Stomach (tissue), 9 donors: Measurements from ENCODE around the gene PLEKHA6. TPM values are rescaled to one million over a fixed set of nuclear protein-coding genes. Genes with fewer than 3 reads are reported as not detected.
A peak's percentile ranks its signal among the peaks of the same experiment; 100 is the strongest.

Experiments used
- DNase-seq, 2 donors: peaks; one replicate each; pipeline versions ENCODE4 v3.0.0 to v3.0.0-alpha.2; 2013 to 2019
- H3K27ac ChIP-seq, 5 donors: fragments of 200-600 bp in 4 of 5; sonication (generic) in 4 of 5; one replicate each; pipeline ENCODE4 v1.5.1; 2013 to 2019; ENCODE audit warnings: mild to moderate bottlenecking in 1 of 5, moderate library complexity in 1 of 5
- H3K27me3 ChIP-seq, 3 donors: fragments of 200-600 bp; sonication (generic); one replicate each; pipeline ENCODE4 v1.5.1; 2017 to 2019; ENCODE audit warnings: mixed run types in 1 of 3
- H3K36me3 ChIP-seq, 4 donors: fragments of 200-600 bp; sonication (generic); 1 replicate in 3 of 4; 2 replicates in 1 of 4; pipeline ENCODE4 v1.5.1; 2016 to 2019
- H3K4me1 ChIP-seq, 4 donors: fragments of 200-600 bp; sonication (generic); one replicate each; pipeline ENCODE4 v1.5.1; 2016 to 2019
- H3K4me3 ChIP-seq, 4 donors: fragments of 200-600 bp; sonication (generic) in 3 of 4; one replicate each; pipeline ENCODE4 v1.5.1; 2016 to 2019; ENCODE audit warnings: mild to moderate bottlenecking in 1 of 4
- H3K9me3 ChIP-seq, 4 donors: fragments of 200-600 bp; sonication (generic); one replicate each; pipeline ENCODE4 v1.5.1; 2016 to 2019
- CTCF ChIP-seq, 7 experiments: fragments of 450-650 bp in 4 of 7; fragments of 200-600 bp in 3 of 7; sonication (generic) in 3 of 7; IDR thresholded peaks; one replicate each; pipeline ENCODE4 v1.5.1; 2016 to 2019; ENCODE audit warnings: antibody characterized with exemption in 7 of 7, control low read depth in 2 of 7, mild to moderate bottlenecking in 1 of 7
- EP300 ChIP-seq: sonication (generic); formaldehyde crosslinking; IDR thresholded peaks from one replicate; pipeline ENCODE4 v1.6.1; 2017; ENCODE audit warnings: antibody characterized with exemption
- POLR2A ChIP-seq, 4 donors: fragments of 450-650 bp; IDR thresholded peaks; one replicate each; pipeline ENCODE4 v1.6.1; 2016; ENCODE audit warnings: antibody characterized with exemption in 4 of 4, control low read depth in 2 of 4, mild to moderate bottlenecking in 1 of 4, moderate library complexity in 1 of 4
- POLR2AphosphoS5 ChIP-seq, 3 donors: sonication (generic); formaldehyde crosslinking; IDR thresholded peaks; one replicate each; pipeline ENCODE4 v1.6.1; 2016; ENCODE audit warnings: antibody characterized with exemption in 3 of 3
- WGBS, 5 donors: extraction: QIAGEN DNeasy Blood & Tissue Kit in 3 of 5; methylation state at CpG; one replicate each; pipeline versions ENCODE4 v1.1.5 to v1.1.7; 2013 to 2018; 5-methylcytosine and 5-hydroxymethylcytosine counted together
- intact Hi-C: fragments of 100-400 bp; cut with DNase I; formaldehyde crosslinking; loops from one replicate; pipeline ENCODE4 v1.15.1; 2023; ENCODE audit warnings: low total_unique reads
- polyA plus RNA-seq, 3 donors: library from polyadenylated mRNA; stranded (reverse); fragments of 200-250 nt; gene quantifications; one replicate each; pipeline ENCODE4 v1.2.3, GENCODE V29; 2013
- total RNA-seq, 5 donors: library from RNA; depleted of rRNA; stranded (reverse); fragments of >200 nt; gene quantifications; one replicate each; pipeline versions ENCODE4 v1.1.0 to v1.2.3, GENCODE V29; 2014 to 2016
- donor health status: healthy with polysubstance abuse.
- donor health status: Bipolar disorder and iron deficiency.
- donor health status: healthy.

Gene PLEKHA6
- total and polyA plus RNA-seq, 8 donors, result 6.4 to 97.9 (median 34.8) TPM

- WGBS, 5 donors, result 50 to 61% (median 52%) methylated on average over 5 to 7 of the region's 7 CpGs
- H3K4me3 ChIP-seq, result no peak overlapping the region
- DNase-seq, result peak; percentile 62 to 66
- no peaks in the 10 kb centered on the region for H3K36me3 ChIP-seq
- H3K4me1 ChIP-seq, result peaks cover 8 to 39% (median 23%) of the 10 kb centered on the region in 4 donors
- H3K27ac ChIP-seq, result peak overlapping the region in 2 of 5 donors; percentile 14 to 20
- TF ChIP-seq POLR2A (IDR thresholded peaks at IDR 0.05) (no peak), POLR2AphosphoS5 (IDR thresholded peaks at IDR 0.05) (peak in 1 of 3 donors; percentile 32)
- no peaks in the 10 kb centered on the region for H3K27me3 ChIP-seq
- H3K9me3 ChIP-seq, result no peaks in the 10 kb centered on the region
- intact Hi-C loops, result no loop called here
These were observed 25.1 kb upstream of the PLEKHA6 start for GRCh38 chr1:204384636-204385352.

- Histone ChIP-seq H3K4me1 (peaks cover 11 to 47% (median 27%) of the 10 kb centered on the region in 4 donors), H3K27ac (peak overlapping the region in 3 of 5 donors; percentile 33 to 41 (median 40)), H3K9me3 (no peaks in the 10 kb centered on the region), H3K36me3 (no peaks in the 10 kb centered on the region), H3K4me3 (no peak overlapping the region), H3K27me3 (peaks cover 0 to 8% (median 0%) of the 10 kb centered on the region in 3 donors)
- WGBS, 5 donors, result 57 to 72% (median 62%) methylated on average over 5 of the region's 5 CpGs
- intact Hi-C loops, result no loop called here
- DNase-seq, result no peak
- TF ChIP-seq EP300 (no peak), POLR2AphosphoS5 (IDR thresholded peaks at IDR 0.05) (peak in 2 of 3 donors; percentile 29 to 41)
These were observed 23.6 kb upstream of the PLEKHA6 start for GRCh38 chr1:204383163-204383904.

DNA sequence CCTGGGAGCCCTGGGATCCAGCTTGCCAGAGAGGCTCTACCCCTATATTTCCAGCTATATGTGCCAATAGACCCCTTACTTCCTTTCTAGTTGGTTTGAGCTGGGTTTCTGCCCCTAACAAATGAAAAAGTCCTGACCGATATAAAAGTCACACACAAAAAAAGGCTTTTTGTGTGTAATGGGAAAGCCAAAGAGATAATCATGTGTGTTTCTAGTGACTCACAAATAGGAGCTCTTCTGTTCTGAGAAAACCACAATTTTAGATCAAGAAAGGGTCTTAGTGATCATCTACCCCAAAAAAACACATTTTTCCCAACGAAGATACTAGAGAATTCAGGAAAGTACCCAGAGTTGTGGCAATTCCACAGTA lies 23.0 kb upstream of the PLEKHA6 start:
- Histone ChIP-seq H3K27ac (peak overlapping the region in 4 of 5 donors; percentile 33 to 49 (median 40)), H3K27me3 (peaks cover 0 to 12% (median 4%) of the 10 kb centered on the region in 3 donors), H3K4me1 (peaks cover 11 to 53% (median 34%) of the 10 kb centered on the region in 4 donors), H3K4me3 (peak overlapping the region in 3 of 4 donors; percentile 13 to 22 (median 18)), H3K9me3 (no peaks in the 10 kb centered on the region), H3K36me3 (no peaks in the 10 kb centered on the region)
- TF ChIP-seq POLR2AphosphoS5 (IDR thresholded peaks at IDR 0.05) (no peak), EP300 (no peak), CTCF (IDR thresholded peaks at IDR 0.05) (no peak), POLR2A (IDR thresholded peaks at IDR 0.05) (no peak)
- 26 to 64% (median 45%) methylated on average over 2 of the region's 2 CpGs for WGBS, 5 donors
- no peak for DNase-seq
- intact Hi-C loops, result no loop called here

- TF ChIP-seq POLR2A (IDR thresholded peaks at IDR 0.05), result no peak
- TF ChIP-seq POLR2AphosphoS5 (IDR thresholded peaks at IDR 0.05), result no peak
- TF ChIP-seq EP300, result no peak
- no peak for TF ChIP-seq CTCF (IDR thresholded peaks at IDR 0.05)
- no peak overlapping the region for H3K4me3 ChIP-seq
- H3K27me3 ChIP-seq, result peaks cover 0 to 33% (median 9%) of the 10 kb centered on the region in 3 donors
- no peaks in the 10 kb centered on the region for H3K36me3 ChIP-seq
- peaks cover 11 to 74% (median 44%) of the 10 kb centered on the region in 4 donors for H3K4me1 ChIP-seq
- 49 to 69% (median 54%) methylated on average over 8 of the region's 8 CpGs for WGBS, 5 donors
- H3K9me3 ChIP-seq, result no peaks in the 10 kb centered on the region
- no peak overlapping the region for H3K27ac ChIP-seq
- DNase-seq, result no peak
- intact Hi-C loops, result no loop called here
These were observed 20.6 kb upstream of the PLEKHA6 start for GRCh38 chr1:204380293-204380831.
